ENCODE data around the gene LRRC15.

LRRC15 gene

GRCh38 chr3:194384569-194385001, 15.0 kb upstream of the LRRC15 start:
- no peak for DNase-seq (ENCODE audit: low read depth)

- DNase-seq (ENCODE audit: low read depth): no peak
These were observed 14.6 kb upstream of the LRRC15 start for GRCh38 chr3:194384156-194384555.

- DNase-seq (ENCODE audit: low read depth): no peak
These were observed 13.9 kb upstream of the LRRC15 start for GRCh38 chr3:194383276-194383940.

- no peak for DNase-seq (ENCODE audit: low read depth)
These were observed 13.3 kb upstream of the LRRC15 start for GRCh38 chr3:194382892-194383223.

GRCh38 chr3:194382196-194382891, 12.8 kb upstream of the LRRC15 start:
- DNase-seq (ENCODE audit: low read depth): no peak

GRCh38 chr3:194381460-194381875, 11.9 kb upstream of the LRRC15 start:
- DNase-seq (ENCODE audit: low read depth): no peak

- no peak for DNase-seq (ENCODE audit: low read depth)
These were observed 10.8 kb upstream of the LRRC15 start for GRCh38 chr3:194380326-194380725.

- DNase-seq (ENCODE audit: low read depth): no peak
These were observed 10.1 kb upstream of the LRRC15 start for GRCh38 chr3:194379651-194380050.

GRCh38 chr3:194379231-194379630, 9.7 kb upstream of the LRRC15 start:
- no peak for DNase-seq (ENCODE audit: low read depth)

- no peak for DNase-seq (ENCODE audit: low read depth)
These were observed 8.2 kb upstream of the LRRC15 start for GRCh38 chr3:194377708-194378107.

GRCh38 chr3:194376241-194376560, 6.7 kb upstream of the LRRC15 start:
- no peak for DNase-seq (ENCODE audit: low read depth)

- DNase-seq (ENCODE audit: low read depth): no peak
These were observed 6.1 kb upstream of the LRRC15 start for GRCh38 chr3:194375473-194376240.

- DNase-seq (ENCODE audit: low read depth): no peak
These were observed 5.4 kb upstream of the LRRC15 start for GRCh38 chr3:194374935-194375334.

GRCh38 chr3:194373899-194374298, 4.4 kb upstream of the LRRC15 start:
- no peak for DNase-seq (ENCODE audit: low read depth)

- no peak for DNase-seq (ENCODE audit: low read depth)
These were observed 3.5 kb upstream of the LRRC15 start for GRCh38 chr3:194373028-194373427.

GRCh38 chr3:194370753-194371152, 1.2 kb upstream of the LRRC15 start:
- DNase-seq (ENCODE audit: low read depth): no peak

GRCh38 chr3:194368918-194369317, 625 bp downstream of the LRRC15 start:
- DNase-seq (ENCODE audit: low read depth): no peak

GRCh38 chr3:194367992-194368841, 1.3 kb downstream of the LRRC15 start:
- DNase-seq (ENCODE audit: low read depth): no peak

- DNase-seq (ENCODE audit: low read depth): no peak
These were observed 3.5 kb downstream of the LRRC15 start for GRCh38 chr3:194365978-194366490.

GRCh38 chr3:194365526-194365925, 4.0 kb downstream of the LRRC15 start:
- DNase-seq (ENCODE audit: low read depth): no peak

GRCh38 chr3:194364652-194365434, 4.7 kb downstream of the LRRC15 start:
- no peak for DNase-seq (ENCODE audit: low read depth)
